NCI-H345 (cell line): ENCODE measurements around the gene LRMDA.

Source experiments
- DNase-seq: peaks from one replicate; lab custom pipeline; 2025; lab: John Stamatoyannopoulos, UW

The LRMDA gene

GRCh38 chr10:75956624-75957023, 525.2 kb downstream of the LRMDA start:
- no peak for DNase-seq

GRCh38 chr10:75957314-75958120, 526.1 kb downstream of the LRMDA start:
- DNase-seq, result no peak

DNA sequence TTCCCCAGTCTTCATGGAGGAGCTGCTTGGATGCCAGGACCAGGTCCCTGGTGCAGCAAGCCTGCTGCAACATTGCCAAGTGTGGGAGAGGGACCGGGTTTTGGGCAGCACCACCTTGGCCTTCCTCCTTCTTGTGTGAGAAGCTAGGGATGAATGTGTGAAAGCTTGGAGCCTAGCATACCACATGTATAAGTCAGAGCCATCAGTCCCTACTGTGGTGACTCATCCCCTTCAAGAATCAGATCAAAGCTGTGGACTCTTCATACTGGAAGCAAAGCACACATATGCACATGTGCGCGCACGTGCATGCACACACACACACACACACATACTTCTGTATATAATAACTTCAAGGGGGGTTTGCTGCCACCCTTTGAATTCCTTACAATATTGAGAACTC, 527.8 kb downstream of the LRMDA start:
- no peak for DNase-seq

DNA sequence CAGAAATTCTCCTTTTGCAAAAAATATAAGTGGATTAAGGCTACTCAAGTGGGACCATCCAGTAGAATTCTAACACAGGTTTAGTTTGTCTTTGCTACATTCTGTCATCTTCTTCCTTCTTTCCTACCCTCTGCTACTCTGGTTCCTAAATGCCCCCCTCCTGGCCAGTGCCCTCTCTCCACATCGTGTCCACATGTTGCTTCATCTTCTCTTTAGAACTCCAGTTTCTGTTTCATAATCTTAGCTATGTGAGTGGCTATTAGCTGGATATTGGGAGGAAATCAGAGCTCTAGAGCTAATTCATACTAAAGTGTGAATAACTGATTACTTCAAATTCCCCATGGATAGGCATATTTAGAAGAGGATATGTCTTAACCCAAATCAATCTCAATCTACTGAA, 528.5 kb downstream of the LRMDA start:
- no peak for DNase-seq

DNA sequence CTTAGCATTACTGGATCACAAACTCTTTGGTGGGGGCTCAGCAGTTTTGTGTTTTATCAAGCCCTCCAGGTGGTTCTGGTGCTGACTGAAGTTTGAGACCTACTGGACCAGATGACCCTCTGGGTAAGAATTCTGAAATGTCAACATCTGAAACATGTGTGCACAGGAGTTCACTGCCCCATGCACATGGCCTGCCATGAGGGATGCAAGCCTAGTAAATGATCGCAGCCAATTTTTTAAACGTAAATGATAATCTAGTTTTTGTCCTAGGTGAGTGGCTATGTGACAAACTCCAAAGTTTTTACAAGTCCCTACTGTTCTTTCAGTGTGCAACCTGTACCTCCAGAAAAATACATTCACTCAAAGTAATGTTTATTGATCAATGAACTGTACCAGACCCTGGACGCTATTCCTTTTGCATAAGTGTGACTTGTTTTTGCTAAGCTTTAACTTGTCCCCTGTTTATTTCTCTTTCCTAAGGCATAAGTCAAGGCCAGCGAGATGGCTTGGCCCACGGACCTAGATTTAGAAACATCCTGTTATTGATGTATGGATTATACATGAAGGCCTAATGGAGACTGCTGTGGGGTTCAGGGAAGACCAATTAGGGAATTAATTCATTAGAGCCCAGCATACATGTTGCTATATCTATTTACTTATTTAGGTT, 531.1 kb downstream of the LRMDA start:
- DNase-seq, result no peak

GRCh38 chr10:75967491-75967890, 536.1 kb downstream of the LRMDA start:
- no peak for DNase-seq

DNA sequence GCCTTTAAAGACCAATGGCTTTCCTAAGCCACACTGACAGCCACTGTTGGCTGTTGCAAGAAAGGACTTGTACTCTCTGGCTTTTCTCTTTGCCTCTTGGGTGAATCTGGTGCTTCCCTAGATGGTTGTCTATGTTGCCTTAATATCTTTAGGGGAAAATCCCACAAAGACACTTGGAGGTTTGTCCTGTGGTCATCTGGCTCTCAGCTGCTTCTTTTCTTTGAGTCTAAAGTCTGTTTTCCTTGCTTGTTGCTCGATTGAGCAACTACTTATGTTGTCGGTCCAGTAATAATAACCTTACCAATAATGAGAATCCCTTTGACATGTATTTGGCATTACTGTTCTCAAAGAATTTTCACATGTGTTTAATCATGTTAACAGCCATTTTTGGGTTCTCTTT, 537.6 kb downstream of the LRMDA start:
- DNase-seq, result no peak

DNA sequence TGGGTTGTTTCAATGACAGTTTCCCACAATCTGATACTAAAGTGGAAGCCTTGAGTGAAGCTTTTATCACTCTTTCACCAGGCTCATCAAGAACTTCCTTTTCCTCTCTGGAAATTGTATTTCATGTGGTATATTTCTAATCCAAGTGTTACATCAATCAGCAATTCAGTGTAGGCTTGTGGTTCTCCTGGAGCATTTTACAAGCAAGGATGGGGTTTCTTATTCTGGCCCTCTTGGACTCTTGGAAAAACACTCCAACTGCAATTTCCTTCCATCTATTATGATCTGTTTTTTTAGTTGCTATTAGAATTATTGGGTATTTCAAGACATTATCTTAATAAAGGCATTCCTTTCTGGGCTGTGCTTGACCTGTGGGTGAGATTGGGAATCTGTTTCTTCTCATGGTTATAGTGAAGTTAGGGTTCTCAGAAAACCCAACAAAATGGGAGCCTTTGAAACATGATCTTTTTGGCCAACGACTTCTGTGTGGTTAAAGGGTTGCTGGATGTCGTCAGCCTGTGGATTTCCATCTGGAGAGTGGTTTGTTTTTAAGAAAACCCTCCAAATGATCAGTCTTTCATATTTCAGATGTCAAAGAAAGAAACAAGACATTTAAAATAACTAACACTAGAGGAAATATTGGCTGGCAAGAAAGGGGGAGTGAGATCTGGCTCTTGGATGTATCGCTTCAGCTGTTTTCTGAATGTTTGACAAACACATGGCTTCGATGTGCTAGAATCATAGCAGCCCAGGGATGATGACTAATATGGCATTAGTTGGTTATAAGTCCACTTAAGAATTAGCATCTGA, 540.2 kb downstream of the LRMDA start:
- DNase-seq, result no peak

DNA sequence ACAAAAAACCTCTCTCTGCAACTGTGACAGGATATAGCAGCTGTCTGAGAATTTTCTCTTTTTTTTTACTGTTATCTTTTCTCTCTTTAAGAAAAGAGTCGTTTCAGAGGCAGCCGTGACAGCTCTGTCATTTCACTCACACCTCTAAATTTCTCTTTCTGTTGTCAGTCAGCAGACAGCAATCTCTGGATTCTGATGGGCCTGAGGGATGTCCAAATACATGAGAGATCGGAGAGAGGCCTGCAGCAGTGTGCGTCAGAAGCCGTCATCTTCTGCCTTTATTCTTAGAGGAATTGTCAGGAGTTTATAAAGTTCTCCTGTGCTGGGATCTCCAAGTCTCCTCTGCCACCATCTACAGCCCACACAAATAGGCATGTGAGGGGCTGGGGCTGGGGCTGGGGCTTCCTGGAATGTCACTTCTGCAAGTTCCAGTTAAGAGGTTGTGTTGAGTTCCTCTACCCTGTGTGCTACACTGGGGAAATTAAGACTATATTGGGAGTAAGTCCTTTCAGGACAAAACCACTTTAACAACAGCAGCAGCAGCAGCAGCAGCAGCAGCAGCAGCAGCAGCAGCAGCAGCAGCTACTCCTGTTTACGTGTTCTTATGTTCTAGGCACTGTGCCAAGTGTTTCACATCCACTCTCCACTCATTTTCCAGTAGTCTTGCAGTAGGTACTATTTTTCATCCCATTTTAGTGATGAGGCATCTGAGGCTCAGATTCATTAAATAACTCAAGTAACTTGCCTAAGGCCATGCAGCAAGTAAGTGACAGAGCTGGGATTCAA, 541.3 kb downstream of the LRMDA start:
- peak; percentile 56 for DNase-seq

GRCh38 chr10:75974080-75974479, 542.7 kb downstream of the LRMDA start:
- no peak for DNase-seq

GRCh38 chr10:75976681-75977080, 545.3 kb downstream of the LRMDA start:
- no peak for DNase-seq

- DNase-seq, result peak; percentile 22
Measured at GRCh38 chr10:75977139-75977538, 545.7 kb downstream of the LRMDA start.

DNA sequence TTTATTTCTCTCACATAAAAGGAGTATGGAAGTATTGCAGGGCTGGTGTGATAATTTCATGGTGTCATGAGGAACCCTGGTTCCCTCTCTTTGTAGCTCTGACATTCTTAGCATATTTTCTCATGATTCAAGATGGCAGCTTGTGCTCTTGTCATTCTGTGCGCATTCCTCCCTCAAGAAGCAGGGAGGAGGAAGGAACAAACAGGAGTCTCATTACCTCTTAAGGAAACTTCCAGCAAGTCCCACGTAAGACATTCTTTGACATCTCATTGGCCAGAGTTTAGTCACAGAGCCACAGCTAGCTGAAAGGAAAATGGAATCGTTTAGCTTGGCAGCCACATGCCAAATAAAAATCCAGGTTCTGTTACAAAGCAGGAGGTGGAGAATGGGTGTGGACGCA, 546.8 kb downstream of the LRMDA start:
- DNase-seq, result no peak

GRCh38 chr10:75980419-75981002, 549.1 kb downstream of the LRMDA start:
- DNase-seq, result no peak

- no peak for DNase-seq
Measured at GRCh38 chr10:75982611-75983369, 551.4 kb downstream of the LRMDA start.

- DNase-seq, result no peak
Measured at GRCh38 chr10:75984067-75984466, 552.6 kb downstream of the LRMDA start.

DNA sequence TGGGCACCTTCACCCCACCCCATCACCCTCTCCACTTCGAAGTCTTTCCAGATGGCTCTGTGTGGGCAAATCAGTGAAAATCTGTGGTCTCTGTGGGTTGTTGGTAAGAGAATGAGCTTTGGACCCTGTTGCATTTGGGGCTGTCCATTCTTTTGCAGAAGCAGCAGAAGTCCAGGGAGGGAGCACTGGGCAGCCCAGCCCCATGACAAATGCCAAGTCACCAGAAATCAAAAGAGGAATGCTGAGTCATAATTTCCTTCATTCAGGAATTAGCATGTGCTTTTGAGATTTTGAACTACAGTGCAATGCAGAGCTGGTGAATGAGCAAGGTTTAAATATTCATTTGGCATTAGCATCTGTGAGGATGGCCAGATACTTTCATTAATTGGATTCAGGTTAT, 556.2 kb downstream of the LRMDA start:
- DNase-seq, result no peak

- DNase-seq, result no peak
Measured at GRCh38 chr10:75994357-75995040, 563.1 kb downstream of the LRMDA start.

DNA sequence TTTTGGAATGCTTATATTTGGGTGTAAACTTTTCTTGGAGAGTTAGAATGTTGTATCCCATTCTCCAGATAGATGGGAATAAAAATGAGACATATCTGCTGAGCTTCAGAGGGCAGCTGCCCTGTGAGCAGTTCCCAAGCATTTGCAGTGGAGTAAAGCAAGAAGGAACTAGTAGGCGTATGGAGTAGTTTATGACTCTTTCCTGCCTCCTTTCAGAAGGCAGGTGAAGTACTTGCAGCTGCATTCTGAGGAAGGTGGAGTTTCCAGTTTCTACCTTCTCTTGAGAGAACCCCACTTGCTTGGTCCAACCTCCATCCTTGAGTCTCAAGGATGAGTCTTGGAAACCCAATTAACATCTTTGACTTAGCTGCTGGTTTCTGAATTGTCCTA, 563.6 kb downstream of the LRMDA start:
- DNase-seq, result no peak

DNA sequence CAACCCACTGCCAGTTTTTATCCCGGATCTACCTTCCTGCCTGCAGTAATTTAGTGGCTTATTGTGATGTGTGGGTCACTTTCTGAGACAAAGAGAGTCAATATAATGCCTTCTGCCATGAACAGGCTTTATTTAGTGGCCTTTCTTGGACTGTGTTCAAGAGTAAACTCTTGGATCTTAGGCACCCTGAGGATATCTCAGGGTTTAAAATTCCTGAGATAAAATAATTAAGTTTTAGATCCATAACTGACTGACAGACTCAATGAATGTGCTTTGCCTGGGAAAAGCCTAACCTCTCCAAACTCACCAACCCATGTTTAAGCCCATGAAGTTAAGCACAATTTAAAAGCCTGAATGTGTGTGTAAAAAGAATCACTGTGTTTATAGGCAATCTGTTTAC, 564.3 kb downstream of the LRMDA start:
- DNase-seq, result no peak
